Fibroblast of villous mesenchyme (primary cell): ENCODE results near the gene PACSIN1. TPM values are rescaled to one million over a fixed set of nuclear protein-coding genes. Genes with fewer than 3 reads are reported as not detected.
A peak's percentile ranks its signal among the peaks of the same experiment; 100 is the strongest.

Experiments
- DNase-seq: peaks from one replicate; pipeline ENCODE4 v3.0.0-alpha.2; 2010; ENCODE audit warnings: low read depth
- H3K4me3 ChIP-seq: 2 replicates; pipeline ENCODE4 v1.5.1; 2011; ENCODE audit warnings: low read depth, mild to moderate bottlenecking, low read length
- total RNA-seq: library from RNA; depleted of rRNA; stranded (reverse); fragments of >200 nt; gene quantifications from 2 replicates; pipeline ENCODE4 v1.2.3, GENCODE V29; 2012
- TF ChIP-seq, protein P1 (sequence below): IDR thresholded peaks from 2 replicates; pipeline ENCODE4 v1.5.1; 2012; ENCODE audit warnings: low read depth, mild to moderate bottlenecking, low read length; ENCODE audit not compliant: insufficient read depth

The PACSIN1 gene
- total RNA-seq, 1 donor, result under 0.01 TPM

DNA sequence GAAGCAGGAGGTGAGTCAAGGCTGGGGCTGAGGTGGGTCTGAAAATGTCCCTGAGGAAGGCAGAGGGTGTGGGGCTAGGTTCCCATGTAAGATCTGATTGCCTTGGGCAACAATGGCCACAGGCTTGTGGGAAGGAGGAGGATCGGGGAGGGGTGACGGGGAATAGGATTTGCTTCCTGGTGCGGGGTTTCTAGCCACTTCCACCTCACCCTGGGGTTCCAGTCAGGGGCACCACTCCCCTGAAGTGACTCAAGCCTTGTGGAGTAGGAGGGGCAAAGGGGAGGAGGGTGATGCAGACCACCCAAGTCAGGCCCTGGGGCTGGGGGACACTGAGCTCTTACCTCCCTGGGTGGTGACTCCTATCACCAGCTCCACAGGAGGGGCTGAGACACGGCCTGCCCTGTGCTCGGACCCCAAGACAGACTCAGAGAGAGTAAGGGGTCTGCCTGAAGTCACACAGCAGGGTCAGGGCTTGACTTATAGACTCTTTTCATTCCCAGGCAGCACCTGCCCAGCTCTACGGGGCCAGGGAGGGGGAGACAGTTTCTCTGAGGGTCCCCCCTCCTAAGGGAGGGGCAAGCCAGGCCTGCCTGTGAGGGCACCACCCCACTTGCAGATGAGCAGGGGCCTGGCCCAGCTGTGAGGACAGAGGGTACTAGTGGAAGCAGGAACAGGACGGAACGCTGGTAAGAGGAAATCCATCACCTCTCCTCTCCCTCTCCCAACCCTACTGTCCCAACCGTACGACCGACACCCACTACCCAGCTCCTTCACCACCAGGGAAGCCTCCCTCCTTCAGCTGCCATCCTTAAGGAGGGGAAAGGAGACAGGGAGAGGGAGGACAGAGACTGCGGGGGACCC lies 102.7 kb downstream of the PACSIN1 start:
- H3K4me3 ChIP-seq, result no peak overlapping the region
- TF ChIP-seq, protein P1, sequence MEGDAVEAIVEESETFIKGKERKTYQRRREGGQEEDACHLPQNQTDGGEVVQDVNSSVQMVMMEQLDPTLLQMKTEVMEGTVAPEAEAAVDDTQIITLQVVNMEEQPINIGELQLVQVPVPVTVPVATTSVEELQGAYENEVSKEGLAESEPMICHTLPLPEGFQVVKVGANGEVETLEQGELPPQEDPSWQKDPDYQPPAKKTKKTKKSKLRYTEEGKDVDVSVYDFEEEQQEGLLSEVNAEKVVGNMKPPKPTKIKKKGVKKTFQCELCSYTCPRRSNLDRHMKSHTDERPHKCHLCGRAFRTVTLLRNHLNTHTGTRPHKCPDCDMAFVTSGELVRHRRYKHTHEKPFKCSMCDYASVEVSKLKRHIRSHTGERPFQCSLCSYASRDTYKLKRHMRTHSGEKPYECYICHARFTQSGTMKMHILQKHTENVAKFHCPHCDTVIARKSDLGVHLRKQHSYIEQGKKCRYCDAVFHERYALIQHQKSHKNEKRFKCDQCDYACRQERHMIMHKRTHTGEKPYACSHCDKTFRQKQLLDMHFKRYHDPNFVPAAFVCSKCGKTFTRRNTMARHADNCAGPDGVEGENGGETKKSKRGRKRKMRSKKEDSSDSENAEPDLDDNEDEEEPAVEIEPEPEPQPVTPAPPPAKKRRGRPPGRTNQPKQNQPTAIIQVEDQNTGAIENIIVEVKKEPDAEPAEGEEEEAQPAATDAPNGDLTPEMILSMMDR, result no peak
- peak; percentile 61 for DNase-seq

DNA sequence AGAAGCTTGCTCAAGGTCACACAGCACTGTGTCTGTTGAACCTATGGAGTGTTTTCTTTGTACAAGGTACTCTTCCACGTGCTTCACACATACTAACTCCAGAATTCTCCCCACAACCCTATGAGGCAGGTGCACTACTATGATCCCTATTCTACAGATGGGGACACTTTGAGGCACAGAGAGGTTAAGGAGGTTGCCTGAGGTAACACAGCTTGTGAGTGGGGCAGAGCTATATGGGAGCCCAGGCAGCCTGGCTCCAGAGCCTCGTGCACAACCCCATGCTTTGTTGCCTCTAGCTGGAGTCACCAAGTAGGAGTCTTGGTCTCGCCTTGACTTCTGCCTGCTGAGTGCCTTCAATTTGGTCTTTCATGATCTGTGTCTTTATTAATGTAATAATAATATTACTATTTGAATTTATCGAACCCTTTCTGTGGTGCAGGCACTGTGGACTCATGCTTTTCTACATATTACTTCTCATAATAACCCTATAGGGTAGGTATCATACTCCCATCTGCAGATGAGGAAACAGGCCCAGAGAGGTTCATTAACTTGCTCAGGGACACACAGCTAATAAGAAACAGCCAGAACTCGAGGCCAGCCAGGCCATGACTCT lies 103.6 kb downstream of the PACSIN1 start:
- TF ChIP-seq, protein P1, result no peak
- no peak overlapping the region for H3K4me3 ChIP-seq
- no peak for DNase-seq

DNA sequence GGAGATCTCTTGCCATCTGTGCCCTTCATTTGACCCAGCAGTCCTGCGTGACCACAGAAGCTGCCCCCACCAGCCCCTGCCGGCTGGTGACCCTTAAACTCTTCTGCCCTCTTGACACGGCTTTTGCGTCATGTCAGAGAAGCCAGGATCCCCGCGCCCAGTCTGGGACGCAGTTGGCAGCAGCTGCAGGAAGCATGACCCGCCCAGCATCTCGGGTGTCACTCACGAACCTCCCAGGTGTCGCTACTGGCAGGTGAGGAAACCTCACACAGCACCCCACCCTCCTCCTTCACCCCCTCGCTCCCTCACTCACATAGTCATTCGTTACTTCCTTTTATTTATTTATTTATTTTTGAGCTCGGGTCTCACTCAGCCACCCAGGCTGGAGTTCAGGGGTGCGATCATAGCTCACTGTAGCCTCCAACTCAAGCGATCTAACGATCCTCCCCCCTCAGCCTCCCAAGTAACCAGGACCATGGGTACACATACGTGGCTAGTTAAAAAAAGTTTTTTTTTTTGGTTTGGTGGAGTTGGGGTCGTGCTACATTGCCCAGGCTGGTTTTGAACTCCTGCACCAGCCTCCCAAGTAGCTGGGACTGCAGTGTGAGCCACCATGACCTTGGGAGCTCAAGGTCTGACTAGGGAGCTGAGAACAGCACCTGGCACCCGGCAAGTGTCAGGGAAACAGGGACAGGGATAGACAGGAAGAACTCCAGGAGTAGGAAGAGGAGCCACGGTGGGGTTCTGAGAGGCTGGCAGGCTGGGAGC lies 104.4 kb downstream of the PACSIN1 start:
- TF ChIP-seq, protein P1, result no peak
- DNase-seq, result no peak
- no peak overlapping the region for H3K4me3 ChIP-seq

GRCh38 chr6:34571388-34571787 lies 105.5 kb downstream of the PACSIN1 start:
- TF ChIP-seq, protein P1, result no peak
- DNase-seq, result no peak

DNA sequence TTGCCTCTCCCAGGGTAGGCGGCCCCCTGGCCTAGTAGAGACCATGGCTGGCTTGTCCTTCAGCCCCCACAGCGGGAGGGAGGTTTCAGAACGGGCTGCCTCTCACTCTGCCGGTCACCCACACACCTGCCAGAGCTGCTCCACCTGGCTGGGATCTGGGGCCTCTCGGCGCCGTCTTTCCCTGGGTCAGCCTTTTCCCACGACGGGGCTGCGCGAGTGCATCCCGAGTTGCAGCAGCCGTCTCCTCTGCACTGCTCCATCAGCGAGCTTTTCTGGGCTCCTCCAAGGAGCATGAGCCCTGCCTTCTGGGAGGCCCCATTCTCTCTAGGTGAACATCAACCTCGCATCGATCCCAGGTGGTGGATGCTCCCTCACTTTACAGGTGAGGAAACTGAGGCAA lies 106.1 kb downstream of the PACSIN1 start:
- no peak for DNase-seq
- TF ChIP-seq, protein P1, result no peak
- H3K4me3 ChIP-seq, result no peak overlapping the region

More at GRCh38 chr6:34571388-34571787, 105.5 kb downstream of the PACSIN1 start:
- H3K4me3 ChIP-seq, result no peak overlapping the region

GRCh38 chr6:34572585-34572984 lies 106.7 kb downstream of the PACSIN1 start:
- no peak overlapping the region for H3K4me3 ChIP-seq
- DNase-seq, result no peak
- TF ChIP-seq, protein P1, result no peak
